ENCODE results near the gene FAXDC2.
"Not testable (repeated sequence)": the region's sequence is repeated elsewhere in the genome, so short reads cannot be mapped to it uniquely, and the experiment has no call there.

FAXDC2 gene

DNA sequence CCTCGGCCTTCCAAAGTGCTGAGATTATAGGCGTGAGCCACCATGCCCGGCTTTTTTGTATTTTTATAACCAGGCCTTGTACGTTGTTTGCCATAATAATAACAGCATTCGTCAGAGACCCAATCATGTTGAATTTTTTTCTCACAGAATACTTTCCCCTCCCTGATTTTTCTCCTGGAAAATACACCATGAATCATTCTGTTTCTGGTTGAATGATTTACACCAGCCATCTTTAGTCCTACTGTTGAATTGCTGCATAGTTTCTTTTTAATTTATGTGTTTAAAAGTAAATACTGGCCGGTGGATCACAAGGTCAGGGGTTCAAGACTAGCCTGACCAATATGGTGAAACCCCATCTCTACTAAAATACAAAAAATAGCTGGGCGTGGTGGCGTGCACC, 11.5 kb upstream of the FAXDC2 start:
- DNase-seq (ENCODE audit: low read depth in 2 of 2) = no peak

- DNase-seq (ENCODE audit: low read depth in 2 of 2) = no peak
Observed at GRCh38 chr5:154860765-154861164, 10.4 kb upstream of the FAXDC2 start.

- no peak for DNase-seq (ENCODE audit: low read depth in 2 of 2)
Observed at GRCh38 chr5:154860123-154860522, 9.7 kb upstream of the FAXDC2 start.

GRCh38 chr5:154858972-154859871, 8.8 kb upstream of the FAXDC2 start:
- no peak for DNase-seq (ENCODE audit: low read depth in 2 of 2)

- DNase-seq (ENCODE audit: low read depth in 2 of 2) = peak; percentile 95 to 96
Observed at GRCh38 chr5:154858297-154858971, 8.0 kb upstream of the FAXDC2 start, which contains the start of gene CNOT8. Gene CNOT8, plus strand, starts transcription at chr5:154858627. Its CDS starts 4,652 bp downstream, at chr5:154863279.

DNA sequence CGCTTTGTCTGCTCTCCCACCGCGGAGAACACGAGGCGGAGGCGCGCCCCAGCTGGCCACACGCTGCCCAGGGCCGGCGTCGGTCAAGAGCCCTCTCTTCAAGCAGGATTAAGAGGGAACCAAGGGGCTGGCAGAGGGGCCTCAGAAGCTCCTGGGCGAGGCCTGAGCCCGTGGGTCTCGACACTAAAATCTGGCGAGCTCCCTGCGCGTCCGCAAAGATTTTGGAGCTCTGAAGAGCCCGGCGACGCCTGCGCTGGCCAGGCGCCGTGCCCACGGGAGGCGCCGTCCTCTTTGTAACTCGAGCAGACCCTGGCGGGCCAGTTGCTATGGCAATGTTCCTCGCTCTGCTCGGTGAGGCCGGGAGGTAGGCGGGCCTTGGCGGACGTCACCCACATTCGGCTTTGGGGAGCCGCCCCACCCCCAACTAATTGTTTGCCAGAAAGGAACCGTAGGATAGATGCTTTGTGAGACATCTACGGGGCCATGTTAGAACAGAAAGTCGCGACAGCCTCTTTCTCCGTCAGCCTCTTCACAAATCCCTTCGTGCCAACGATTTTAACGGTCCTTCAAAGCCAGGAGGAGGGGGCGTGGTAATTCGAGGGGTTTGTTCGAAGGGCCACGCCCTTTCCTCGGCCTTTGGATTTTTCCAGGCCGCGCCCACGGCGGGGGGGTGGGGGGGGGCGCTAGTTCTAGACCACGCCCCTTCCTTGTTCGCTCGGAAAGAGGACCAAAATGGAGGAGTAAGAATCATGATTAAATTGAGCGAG, 7.3 kb upstream of the FAXDC2 start:
- DNase-seq (ENCODE audit: low read depth in 2 of 2) = peak; percentile 64 to 70

DNA sequence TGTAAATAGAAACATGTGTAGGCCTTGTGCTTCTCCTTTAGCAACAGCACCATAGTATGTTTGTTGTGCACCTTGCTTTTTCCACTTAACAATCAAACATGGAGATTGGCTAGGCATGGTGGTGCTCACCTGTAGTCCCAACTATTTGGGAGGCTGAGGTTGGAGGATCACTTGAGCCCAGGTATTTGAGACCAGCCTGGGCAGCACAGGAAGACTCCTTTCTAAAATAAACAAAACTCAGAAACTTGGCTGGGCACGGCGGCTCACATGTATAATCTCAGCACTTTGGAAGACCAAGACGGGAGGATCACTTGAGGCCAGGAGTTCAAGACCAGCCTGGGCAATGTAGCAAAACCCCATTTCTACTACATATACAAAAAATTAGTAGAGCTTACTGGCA, 948 bp upstream of the FAXDC2 start:
- no peak for DNase-seq (ENCODE audit: low read depth in 2 of 2)

- no peak for DNase-seq (ENCODE audit: low read depth in 2 of 2)
Observed at GRCh38 chr5:154849791-154850201, 607 bp downstream of the FAXDC2 start.

- no peak for DNase-seq (ENCODE audit: low read depth in 2 of 2)
Observed at GRCh38 chr5:154849264-154849785, 1.1 kb downstream of the FAXDC2 start.

DNA sequence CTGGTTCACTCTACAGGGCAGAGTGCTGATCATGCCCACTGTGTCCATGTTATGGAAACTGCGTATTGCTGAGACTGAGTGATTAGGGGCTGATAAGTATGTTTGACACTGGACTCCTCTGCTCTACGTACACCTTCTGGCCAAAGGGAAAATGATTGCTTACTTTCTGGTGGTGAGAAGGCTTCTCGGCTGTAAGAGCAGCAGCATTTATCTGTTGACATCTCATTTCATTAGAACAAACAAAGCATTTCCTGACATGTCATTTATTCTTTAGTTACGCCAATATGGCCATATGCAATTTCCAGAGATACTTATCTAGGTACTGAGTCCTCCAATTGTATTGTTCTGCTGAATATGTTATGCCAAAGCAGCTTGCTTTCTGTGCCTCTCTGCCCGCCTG, 5.6 kb downstream of the FAXDC2 start:
- DNase-seq (ENCODE audit: low read depth in 2 of 2) = no peak

- DNase-seq (ENCODE audit: low read depth in 2 of 2) = no peak
Observed at GRCh38 chr5:154842689-154843530, 7.5 kb downstream of the FAXDC2 start.

GRCh38 chr5:154841273-154841661, 9.1 kb downstream of the FAXDC2 start:
- DNase-seq (ENCODE audit: low read depth in 2 of 2) = no peak

DNA sequence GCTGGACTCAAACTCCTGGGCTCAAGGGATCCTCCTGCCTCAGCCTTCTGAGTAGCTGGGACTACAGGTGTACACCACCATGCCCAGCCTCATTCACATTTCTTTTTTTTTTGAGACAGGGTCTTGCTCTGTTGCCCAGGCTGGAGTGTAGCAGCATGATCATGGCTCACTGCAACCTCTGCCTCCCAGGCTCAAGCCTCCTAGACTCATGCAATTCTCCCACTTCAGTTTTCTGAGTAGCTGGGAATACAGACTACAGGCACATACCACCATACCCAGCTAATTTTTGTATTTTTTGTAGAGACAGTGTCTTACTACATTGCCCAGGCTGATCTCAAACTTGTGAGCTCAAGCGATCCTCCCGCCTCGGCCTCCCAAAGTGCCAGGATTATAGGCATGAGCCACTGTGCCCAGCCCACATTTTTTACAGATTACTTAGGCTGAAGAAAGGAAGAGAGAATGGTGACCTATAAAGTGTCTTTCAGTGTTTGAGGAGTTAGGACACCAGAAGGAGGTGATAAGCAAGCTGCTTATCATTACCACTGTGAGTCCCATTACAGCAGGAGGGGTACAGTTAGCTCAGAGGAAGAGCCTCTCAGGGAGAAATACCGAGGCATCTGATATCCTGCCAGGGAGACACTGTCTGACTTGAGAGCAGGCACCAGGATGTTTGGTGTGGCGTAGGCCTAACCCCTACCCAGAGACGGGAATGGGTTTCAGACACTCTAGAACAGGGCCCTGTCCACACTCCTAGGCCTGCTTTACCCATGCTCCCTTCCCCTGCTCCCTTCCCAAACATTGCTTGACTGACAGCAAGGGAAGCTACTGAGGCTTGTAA, 9.7 kb downstream of the FAXDC2 start:
- DNase-seq (ENCODE audit: low read depth in 2 of 2) = no peak

- DNase-seq (ENCODE audit: low read depth in 2 of 2) = no peak
Observed at GRCh38 chr5:154837009-154837901, 13.1 kb downstream of the FAXDC2 start.

DNA sequence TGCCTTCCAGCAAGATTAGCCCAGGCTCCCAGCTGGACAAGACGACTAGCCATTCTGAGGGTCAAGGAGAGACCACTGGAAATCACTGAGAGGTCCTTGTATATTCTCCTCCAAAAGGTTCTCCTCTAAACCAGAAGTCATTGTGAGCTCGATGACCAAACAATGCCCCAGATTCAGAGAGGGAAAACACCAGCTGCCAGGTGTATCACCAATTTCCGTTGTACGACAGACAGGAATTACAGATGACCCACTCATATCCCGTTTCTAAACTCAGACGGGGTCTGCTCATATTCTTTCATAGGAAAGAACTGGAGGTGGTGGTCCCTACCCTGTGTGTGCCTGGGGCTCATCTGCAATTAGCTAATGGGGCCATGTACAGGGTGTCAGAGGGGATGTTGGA, 14.2 kb downstream of the FAXDC2 start:
- DNase-seq (ENCODE audit: low read depth in 2 of 2) = no peak

- DNase-seq (ENCODE audit: low read depth in 2 of 2) = not testable (repeated sequence)
Observed at GRCh38 chr5:154835701-154836052, 14.7 kb downstream of the FAXDC2 start.

- no peak for DNase-seq (ENCODE audit: low read depth in 2 of 2)
Observed at GRCh38 chr5:154834053-154834452, 16.4 kb downstream of the FAXDC2 start.

GRCh38 chr5:154832804-154833203, 17.6 kb downstream of the FAXDC2 start:
- not testable (repeated sequence) for DNase-seq (ENCODE audit: low read depth in 2 of 2)

- no peak for DNase-seq (ENCODE audit: low read depth in 2 of 2)
Observed at GRCh38 chr5:154831451-154831850, 19.0 kb downstream of the FAXDC2 start.
